Measurements from ENCODE around the gene ADGRA1. TPM values are rescaled to one million over a fixed set of nuclear protein-coding genes. Genes with fewer than 3 reads are reported as not detected.

Gene ADGRA1
- total and polyA plus RNA-seq, 2 donors (not counting 3 experiments of a cell fraction or from before 2014, with no cell fraction given), result not detected

DNA sequence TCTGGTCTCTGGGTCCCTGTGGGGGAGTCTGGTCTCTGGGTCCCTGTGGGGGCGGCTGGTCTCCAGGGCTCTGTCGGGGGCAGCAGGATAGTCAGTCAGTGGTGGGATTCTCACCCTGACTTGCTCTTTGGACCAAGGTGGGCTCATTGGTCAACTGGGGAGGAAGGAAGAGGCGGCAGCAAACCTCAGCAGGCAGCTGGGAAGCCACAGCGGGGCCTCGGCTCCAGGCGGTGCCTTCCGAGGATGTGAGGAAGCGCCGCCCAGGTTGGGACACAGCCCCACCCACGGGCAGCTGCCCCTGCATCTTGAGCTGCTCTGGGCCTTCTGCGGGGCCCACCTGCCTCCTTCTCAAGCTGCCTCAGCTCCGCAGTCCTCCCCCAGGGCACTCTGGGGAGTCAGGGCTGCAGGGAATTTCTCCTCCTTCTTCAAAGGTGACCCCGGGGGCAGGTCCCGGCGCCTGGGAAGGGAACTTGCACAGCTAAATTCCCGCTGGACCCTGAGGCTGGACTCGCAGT lies 51.9 kb downstream of the ADGRA1 start:
- no TSS peak for BruUV-seq (replicated peaks)
- Histone ChIP-seq H3K4me2 (ENCODE audit: insufficient read depth, low read length) (no peak overlapping the region), H3K27ac (ENCODE audit: insufficient read depth, low read depth, low read length) (no peak overlapping the region), H3K36me3 (ENCODE audit: control insufficient read depth in 2 of 2, extremely low read depth in 1 of 2, insufficient read depth in 2 of 2, low read length in 2 of 2) (no peaks in the 10 kb centered on the region), H4K20me1 (replicated peaks; ENCODE audit: control insufficient read depth, extremely low read depth, insufficient read depth, low read length) (no peaks in the 10 kb centered on the region), H2AFZ (ENCODE audit: low read depth, low read length) (no peak overlapping the region), H3K9ac (replicated peaks; ENCODE audit: extremely low read depth, insufficient read depth, low read length) (no peak overlapping the region), H3K9me3 (replicated peaks; ENCODE audit: control insufficient read depth, insufficient read depth, low read length) (no peaks in the 10 kb centered on the region), H3K79me2 (ENCODE audit: control insufficient read depth, insufficient read depth, low read length) (no peaks in the 10 kb centered on the region), H3K9me1 (replicated peaks; ENCODE audit: control insufficient read depth, extremely low read depth, insufficient read depth, low read length) (no peaks in the 10 kb centered on the region), H3K27me3 (ENCODE audit: control insufficient read depth in 2 of 2, insufficient read depth in 2 of 2, low read length in 2 of 2) (no peaks in the 10 kb centered on the region), H3K4me1 (ENCODE audit: control insufficient read depth, extremely low read depth, insufficient read depth, low read length) (no peaks in the 10 kb centered on the region), H3K4me3 (replicated peaks in 1 of 3; ENCODE audit: insufficient read depth in 1 of 3, low read depth in 1 of 3, low read length in 3 of 3) (no peak overlapping the region)
- FAIRE-seq (no peak), DNase-seq (ENCODE audit: low read depth, low spot score) (no peak)
- dilution Hi-C loops (cut with MboI; ENCODE audit: extremely low pct_ligation_motif_present, low sequenced_read_pairs) (no loop called here), intact Hi-C loops (cut with micrococcal nuclease) (loop anchor here (5.0 kb wide), 1 partner anchor 197 kb away; the partner anchor contains the start of gene CFAP46)
- CTCF ChIA-PET, result no interaction called here
- POLR2A ChIA-PET, result no interaction called here
- TF ChIP-seq POLR2A (IDR thresholded peaks at IDR 0.05; ENCODE audit: low read depth, low read length) (no peak), FOS (IDR thresholded peaks at IDR 0.05; ENCODE audit: borderline replicate concordance, insufficient read depth, low read length) (no peak), EZH2 (IDR thresholded peaks at IDR 0.05; ENCODE audit: borderline replicate concordance, low read depth, low read length, severe bottlenecking) (no peak), POLR2AphosphoS5 (IDR thresholded peaks at IDR 0.05; ENCODE audit: insufficient read depth, low read depth, low read length) (no peak), GATA2 (IDR thresholded peaks at IDR 0.05; ENCODE audit: insufficient read depth, insufficient read length, low read depth, low read length) (no peak), MYC (IDR thresholded peaks at IDR 0.05; ENCODE audit: low read depth, low read length) (no peak), JUN (IDR thresholded peaks at IDR 0.05; ENCODE audit: borderline replicate concordance, insufficient read depth, insufficient read length, low read depth) (no peak), CTCF (IDR thresholded peaks at IDR 0.05; ENCODE audit: extremely low read depth in 1 of 2, insufficient read depth in 1 of 2, low read depth in 1 of 2, low read length in 2 of 2) (no peak)
- TF ChIP-seq, protein P1, sequence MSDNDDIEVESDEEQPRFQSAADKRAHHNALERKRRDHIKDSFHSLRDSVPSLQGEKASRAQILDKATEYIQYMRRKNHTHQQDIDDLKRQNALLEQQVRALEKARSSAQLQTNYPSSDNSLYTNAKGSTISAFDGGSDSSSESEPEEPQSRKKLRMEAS (IDR thresholded peaks at IDR 0.05; ENCODE audit: insufficient read depth, insufficient read length), result no peak
